Measurements from ENCODE around the gene RPS27L. TPM values are rescaled to one million over a fixed set of nuclear protein-coding genes. Genes with fewer than 3 reads are reported as not detected.

RPS27L gene
- total and polyA plus RNA-seq, 2 donors (not counting 1 experiment from before 2014, with no cell fraction given) = 481 to 482 TPM

GRCh38 chr15:63165166-63165859, 8.0 kb upstream of the RPS27L start:
- no peak overlapping the region for H3K27ac ChIP-seq (ENCODE audit: insufficient read depth, low read length)
- H2AFZ ChIP-seq (ENCODE audit: low read length) = no peak overlapping the region
- no peak for TF ChIP-seq EZH2 (IDR thresholded peaks at IDR 0.05; ENCODE audit: low read length, missing control alignments)
- no peak for TF ChIP-seq CTCF (conservative IDR thresholded peaks at IDR 0.05 in 1 of 2, IDR thresholded peaks at IDR 0.05 in 1 of 2; ENCODE audit: low read depth in 1 of 2, low read length in 2 of 2)
- DNase-seq (ENCODE audit: low read depth in 2 of 2) = peak in 1 of 2 donors; percentile 22
- H3K4me1 ChIP-seq (ENCODE audit: control insufficient read depth, extremely low read depth, insufficient read depth, low read length) = peaks cover 3% of the 10 kb centered on the region
- H3K9me3 ChIP-seq (ENCODE audit: control insufficient read depth, insufficient read depth, low read depth, low read length) = no peaks in the 10 kb centered on the region
- no peaks in the 10 kb centered on the region for H3K79me2 ChIP-seq (ENCODE audit: control insufficient read depth, insufficient read depth, low read length)
- no peak overlapping the region for H3K4me3 ChIP-seq (replicated peaks in 1 of 4; ENCODE audit: control extremely low read depth in 1 of 4, insufficient read depth in 1 of 4, low read depth in 3 of 4, low read length in 4 of 4)
- no peak overlapping the region for H3K4me2 ChIP-seq (ENCODE audit: extremely low read depth, insufficient read depth, low read length)
- H3K27me3 ChIP-seq (ENCODE audit: control insufficient read depth, insufficient read depth, low read length) = no peaks in the 10 kb centered on the region
- no peak overlapping the region for H3K9ac ChIP-seq (ENCODE audit: insufficient read depth, low read length)
- H3K36me3 ChIP-seq (ENCODE audit: control insufficient read depth, insufficient read depth, low read length) = no peaks in the 10 kb centered on the region
- no peaks in the 10 kb centered on the region for H4K20me1 ChIP-seq (ENCODE audit: control insufficient read depth, extremely low read depth, insufficient read depth, low read length)

GRCh38 chr15:63163217-63163616, 5.9 kb upstream of the RPS27L start:
- H3K4me1 ChIP-seq (ENCODE audit: control insufficient read depth, extremely low read depth, insufficient read depth, low read length) = peaks cover 3% of the 10 kb centered on the region
- H3K36me3 ChIP-seq (ENCODE audit: control insufficient read depth, insufficient read depth, low read length) = no peaks in the 10 kb centered on the region
- H3K4me2 ChIP-seq (ENCODE audit: extremely low read depth, insufficient read depth, low read length) = no peak overlapping the region
- H3K27me3 ChIP-seq (ENCODE audit: control insufficient read depth, insufficient read depth, low read length) = no peaks in the 10 kb centered on the region
- no peaks in the 10 kb centered on the region for H4K20me1 ChIP-seq (ENCODE audit: control insufficient read depth, extremely low read depth, insufficient read depth, low read length)
- H3K79me2 ChIP-seq (ENCODE audit: control insufficient read depth, insufficient read depth, low read length) = no peaks in the 10 kb centered on the region
- no peak for DNase-seq (ENCODE audit: low read depth in 2 of 2)
- no peak for TF ChIP-seq CTCF (conservative IDR thresholded peaks at IDR 0.05 in 1 of 2, IDR thresholded peaks at IDR 0.05 in 1 of 2; ENCODE audit: low read depth in 1 of 2, low read length in 2 of 2)
- H3K9ac ChIP-seq (ENCODE audit: insufficient read depth, low read length) = no peak overlapping the region
- H3K9me3 ChIP-seq (ENCODE audit: control insufficient read depth, insufficient read depth, low read depth, low read length) = no peaks in the 10 kb centered on the region
- H3K4me3 ChIP-seq (replicated peaks in 1 of 4; ENCODE audit: control extremely low read depth in 1 of 4, insufficient read depth in 1 of 4, low read depth in 3 of 4, low read length in 4 of 4) = no peak overlapping the region
- H2AFZ ChIP-seq (ENCODE audit: low read length) = no peak overlapping the region
- H3K27ac ChIP-seq (ENCODE audit: insufficient read depth, low read length) = no peak overlapping the region

DNA sequence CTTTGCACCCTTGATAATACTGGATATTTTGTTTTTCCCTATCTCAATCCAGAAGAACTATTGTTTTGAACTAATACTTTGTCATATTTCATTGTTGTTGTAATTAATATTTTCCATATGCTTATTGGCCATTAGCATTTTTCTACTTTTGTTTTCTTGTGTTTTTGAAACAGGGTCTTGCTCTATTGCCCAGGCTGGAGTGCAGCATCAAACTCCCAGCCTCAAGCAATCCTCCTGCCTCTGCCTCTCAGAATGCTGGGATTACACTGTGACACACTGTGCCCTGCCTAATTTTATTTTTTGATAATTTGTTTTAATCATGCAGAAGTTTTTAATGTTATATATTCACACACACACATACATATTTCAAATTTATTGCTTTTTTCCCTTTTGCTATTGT, 3.4 kb upstream of the RPS27L start:
- DNase-seq (ENCODE audit: low read depth in 2 of 2) = no peak
- peaks cover 3% of the 10 kb centered on the region for H3K4me1 ChIP-seq (ENCODE audit: control insufficient read depth, extremely low read depth, insufficient read depth, low read length)
- H3K9me3 ChIP-seq (ENCODE audit: control insufficient read depth, insufficient read depth, low read depth, low read length) = no peaks in the 10 kb centered on the region
- TF ChIP-seq EZH2 (IDR thresholded peaks at IDR 0.05; ENCODE audit: low read length, missing control alignments) (no peak), CTCF (conservative IDR thresholded peaks at IDR 0.05 in 1 of 2, IDR thresholded peaks at IDR 0.05 in 1 of 2; ENCODE audit: low read depth in 1 of 2, low read length in 2 of 2) (no peak)
- no peak overlapping the region for H3K4me3 ChIP-seq (replicated peaks in 1 of 4; ENCODE audit: control extremely low read depth in 1 of 4, insufficient read depth in 1 of 4, low read depth in 3 of 4, low read length in 4 of 4)
- no peaks in the 10 kb centered on the region for H3K27me3 ChIP-seq (ENCODE audit: control insufficient read depth, insufficient read depth, low read length)
- no peak overlapping the region for H3K9ac ChIP-seq (ENCODE audit: insufficient read depth, low read length)
- no peak overlapping the region for H3K4me2 ChIP-seq (ENCODE audit: extremely low read depth, insufficient read depth, low read length)
- no peak overlapping the region for H2AFZ ChIP-seq (ENCODE audit: low read length)
- H3K36me3 ChIP-seq (ENCODE audit: control insufficient read depth, insufficient read depth, low read length) = no peaks in the 10 kb centered on the region
- peaks cover 16% of the 10 kb centered on the region for H3K79me2 ChIP-seq (ENCODE audit: control insufficient read depth, insufficient read depth, low read length)
- no peak overlapping the region for H3K27ac ChIP-seq (ENCODE audit: insufficient read depth, low read length)
- H4K20me1 ChIP-seq (ENCODE audit: control insufficient read depth, extremely low read depth, insufficient read depth, low read length) = no peaks in the 10 kb centered on the region
